RCC 7860 (cell line): Measurements from ENCODE around the gene KNCN.

Source experiments
- DNase-seq: peaks from one replicate; pipeline ENCODE4 v3.0.0-alpha.2; 2015; ENCODE audit warnings: low spot score
- FAIRE-seq: peaks from 2 replicates; lab custom pipeline; 2012; peaks lifted over from hg19 to GRCh38; lab: Jason Lieb, UNC

Gene KNCN

DNA sequence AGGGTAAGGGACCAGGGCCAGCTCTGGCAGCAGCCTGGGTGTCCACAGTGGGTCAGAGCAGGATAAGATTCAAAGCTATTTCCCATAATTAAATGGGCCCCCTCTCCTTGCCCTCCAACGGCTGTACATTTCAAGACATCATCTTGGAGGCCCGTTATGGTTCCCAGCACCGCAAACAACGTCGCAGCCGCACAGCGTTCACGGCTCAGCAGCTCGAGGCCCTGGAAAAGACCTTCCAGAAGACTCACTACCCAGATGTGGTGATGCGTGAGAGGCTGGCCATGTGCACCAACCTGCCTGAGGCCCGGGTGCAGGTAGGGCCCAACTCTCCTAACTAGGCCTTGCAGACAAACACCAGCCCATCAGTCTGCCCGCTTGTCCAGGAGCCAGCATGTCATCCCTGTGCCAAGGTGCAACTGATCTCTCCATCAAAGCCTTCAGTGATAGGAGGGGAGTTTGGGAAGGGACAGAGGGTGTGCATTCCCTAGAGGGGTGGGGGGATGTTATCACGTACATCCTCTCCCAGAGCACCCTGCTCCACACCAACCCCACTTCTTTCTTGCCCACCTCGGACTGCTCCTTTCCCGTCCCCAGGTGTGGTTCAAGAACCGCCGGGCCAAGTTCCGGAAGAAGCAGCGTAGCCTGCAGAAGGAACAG, 41.0 kb downstream of the KNCN start:
- DNase-seq (no peak), FAIRE-seq (no peak)

DNA sequence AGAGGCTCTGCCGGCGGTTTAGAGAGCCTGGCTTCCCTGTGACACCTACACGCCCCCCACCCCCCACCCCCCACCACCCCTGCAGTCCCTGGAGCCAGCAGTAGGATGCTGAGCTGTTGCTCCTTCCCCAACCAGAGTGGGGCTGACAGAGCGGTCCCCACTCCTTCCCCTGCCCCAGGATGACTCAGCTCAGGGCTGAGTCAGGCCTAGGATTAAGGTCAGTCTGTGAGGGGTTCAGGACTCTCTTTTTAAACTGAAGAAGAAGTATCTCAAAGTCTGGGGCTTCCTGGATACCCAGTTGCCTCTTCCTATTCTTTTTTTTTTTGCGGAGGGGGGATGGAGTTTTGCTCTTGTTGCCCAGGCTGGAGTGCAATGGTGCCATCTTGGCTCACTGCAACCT, 42.7 kb downstream of the KNCN start:
- peak; percentile 23 for DNase-seq
- no peak for FAIRE-seq

GRCh38 chr1:46506470-46507219, 44.8 kb downstream of the KNCN start:
- DNase-seq (no peak), FAIRE-seq (no peak)

- FAIRE-seq = no peak
These were observed 48.0 kb downstream of the KNCN start for GRCh38 chr1:46503421-46503820.

DNA sequence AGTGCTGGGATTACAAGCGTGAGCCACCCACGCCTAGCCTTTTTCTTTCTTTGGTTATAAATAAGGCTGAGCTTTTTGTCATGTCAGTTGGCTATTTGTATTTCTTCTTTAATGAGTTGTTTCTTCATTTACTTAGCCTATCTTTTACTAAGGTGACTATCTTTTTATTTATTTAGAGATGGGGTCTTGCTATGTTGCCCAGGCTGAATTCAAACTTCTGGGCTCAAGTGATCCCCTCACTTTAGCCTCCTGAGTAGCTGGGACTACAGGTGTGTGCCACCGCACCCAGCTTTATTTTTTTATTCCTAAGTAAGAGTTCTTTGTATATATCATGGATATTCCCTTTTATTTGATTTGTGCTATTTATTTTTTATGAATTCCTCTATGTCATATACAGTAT, 49.9 kb downstream of the KNCN start:
- FAIRE-seq = no peak
- DNase-seq = no peak

More at GRCh38 chr1:46503421-46503820, 48.0 kb downstream of the KNCN start:
- no peak for DNase-seq

GRCh38 chr1:46497665-46498064, 53.8 kb downstream of the KNCN start:
- FAIRE-seq = no peak

DNA sequence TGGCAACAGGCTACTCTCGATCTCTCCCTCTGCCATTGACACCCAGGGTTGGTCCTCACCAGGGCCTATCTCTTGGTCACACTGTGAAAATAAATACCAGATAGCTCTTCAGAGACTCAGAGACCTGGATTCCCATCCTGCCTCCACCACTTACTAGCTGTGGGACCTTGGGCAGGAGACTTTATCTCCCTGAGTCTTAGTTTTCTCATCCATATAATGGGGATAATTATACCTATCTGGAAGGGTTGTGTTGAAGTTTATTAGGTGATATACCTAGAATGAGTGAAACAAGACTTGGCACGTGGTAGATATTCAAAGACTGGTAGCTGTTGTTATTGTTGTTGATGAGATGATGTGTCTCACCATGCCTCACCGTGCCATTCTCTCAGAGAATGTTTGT, 54.4 kb downstream of the KNCN start:
- DNase-seq (no peak), FAIRE-seq (no peak)

More at GRCh38 chr1:46497665-46498064, 53.8 kb downstream of the KNCN start:
- no peak for DNase-seq

DNA sequence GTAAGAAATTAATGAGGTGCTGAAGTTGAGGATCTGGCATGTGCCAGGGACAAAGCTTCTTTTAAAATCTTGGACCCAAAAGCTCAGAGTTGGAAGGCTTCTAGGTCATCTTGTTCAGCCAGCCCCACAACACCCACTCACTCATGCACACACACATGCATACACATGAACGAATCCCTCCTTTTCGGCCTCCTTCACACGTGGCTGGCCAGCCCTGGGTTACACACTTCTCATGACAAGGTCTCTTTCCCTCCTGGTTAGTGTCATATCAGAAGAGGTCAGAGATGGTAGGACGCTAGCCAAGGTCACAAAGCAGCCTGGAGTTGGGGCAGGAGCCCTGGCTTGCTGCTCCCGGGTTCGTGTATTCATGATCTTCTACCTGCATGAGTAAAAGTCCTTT, 54.9 kb downstream of the KNCN start:
- DNase-seq (no peak), FAIRE-seq (no peak)

DNA sequence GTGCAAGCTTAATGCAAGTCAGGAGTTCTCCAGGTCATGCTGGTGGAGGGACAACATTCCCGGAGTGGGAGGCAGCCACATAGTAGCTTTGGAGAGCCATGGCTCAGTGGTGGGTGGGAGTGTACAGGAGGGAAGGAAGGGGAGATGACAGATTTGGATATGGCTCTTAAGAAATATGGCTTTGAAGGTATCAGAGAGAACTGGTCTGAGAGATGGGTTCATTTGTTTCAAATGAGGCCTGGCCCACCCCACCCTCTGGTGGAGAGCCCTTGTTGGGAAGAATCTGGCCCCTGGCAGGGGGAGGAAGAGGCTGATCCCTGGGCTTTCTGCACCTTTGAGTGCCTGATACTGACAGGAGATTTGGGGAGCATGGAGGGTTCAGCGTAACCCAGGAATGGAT, 55.7 kb downstream of the KNCN start:
- no peak for DNase-seq
- no peak for FAIRE-seq
